SU-DHL-6 (cell line): Measurements from ENCODE around the gene MYRFL.

Experiments used
- H2AFZ ChIP-seq: fragments of 200-600 bp; sonication (generic); 2 replicates; pipeline ENCODE4 v1.6.1; 2014; ENCODE audit warnings: low read depth, mild to moderate bottlenecking, moderate library complexity, mixed read lengths, antibody characterized with exemption, low read length; ENCODE audit not compliant: severe bottlenecking
- H3F3A ChIP-seq: fragments of 200-600 bp; shearing (Covaris generic); 2 replicates; pipeline ENCODE4 v1.6.0; 2016; ENCODE audit warnings: antibody characterized with exemption, mild to moderate bottlenecking; ENCODE audit not compliant: insufficient read depth
- H3K27ac ChIP-seq: fragments of 200-600 bp; sonication (generic); 2 replicates; pipeline ENCODE4 v1.5.1; 2016; ENCODE audit warnings: low read depth, mild to moderate bottlenecking, low read length, moderate library complexity, mixed read lengths
- H3K27me3 ChIP-seq: fragments of 200-600 bp; sonication (generic), shearing (Covaris generic); 2 replicates; pipeline ENCODE4 v1.6.0; 2014; ENCODE audit warnings: mild to moderate bottlenecking, low read length
- H3K36me3 ChIP-seq: fragments of 200-600 bp; sonication (generic); 2 replicates; pipeline ENCODE4 v1.6.1; 2014; ENCODE audit warnings: mild to moderate bottlenecking, low read length, mixed read lengths
- H3K4me2 ChIP-seq: fragments of 300-600, 200-600 bp; shearing (Covaris generic), sonication (generic); 2 replicates; pipeline ENCODE4 v1.6.0; 2014; ENCODE audit warnings: low read length, low read depth, mild to moderate bottlenecking; ENCODE audit not compliant: poor library complexity, severe bottlenecking
- H3K4me3 ChIP-seq: fragments of 200-600 bp; sonication (generic); 2 replicates; pipeline ENCODE4 v1.5.1; 2014; ENCODE audit warnings: antibody characterized with exemption, low read length, mild to moderate bottlenecking, mixed read lengths; ENCODE audit not compliant: insufficient read depth, poor library complexity, severe bottlenecking
- H3K79me2 ChIP-seq: fragments of 200-600 bp; sonication (generic); 2 replicates; pipeline ENCODE4 v1.6.1; 2014; ENCODE audit warnings: mild to moderate bottlenecking, low read length, moderate library complexity; ENCODE audit not compliant: insufficient read depth
- H3K9ac ChIP-seq: fragments of 200-600 bp; sonication (generic); 2 replicates; pipeline ENCODE4 v1.7.0; 2014; ENCODE audit warnings: mild to moderate bottlenecking, low read length
- H3K9me2 ChIP-seq: fragments of 200-600 bp; sonication (generic); replicated peaks from 2 replicates; pipeline ENCODE4 v1.6.1; 2014; ENCODE audit warnings: low read length; ENCODE audit not compliant: insufficient read depth
- H3K9me3 ChIP-seq: fragments of 200-600 bp; sonication (generic); 2 replicates; pipeline ENCODE4 v1.6.1; 2014; ENCODE audit warnings: low read length, mixed read lengths; ENCODE audit not compliant: insufficient read depth
- H4K20me1 ChIP-seq: fragments of 200-600 bp; sonication (generic); 2 replicates; pipeline ENCODE4 v1.6.1; 2014; ENCODE audit warnings: low read depth, mild to moderate bottlenecking, antibody characterized with exemption, low read length, moderate library complexity, mixed read lengths
- EZH2phosphoT487 ChIP-seq: fragments of 200-600 bp; sonication (generic), shearing (Covaris generic); conservative IDR thresholded peaks from 2 replicates; pipeline ENCODE4 v1.6.1; 2018; ENCODE audit warnings: mild to moderate bottlenecking, antibody characterized with exemption, low read length, moderate library complexity, mixed read lengths
- TF ChIP-seq, protein P1 (sequence below): fragments of 200-600 bp; sonication (generic); IDR thresholded peaks from one replicate; pipeline ENCODE4 v1.5.1; 2017; ENCODE audit warnings: antibody characterized with exemption, mild to moderate bottlenecking, low read length, moderate library complexity; ENCODE audit not compliant: insufficient read depth, poor library complexity, severe bottlenecking

Gene MYRFL

DNA sequence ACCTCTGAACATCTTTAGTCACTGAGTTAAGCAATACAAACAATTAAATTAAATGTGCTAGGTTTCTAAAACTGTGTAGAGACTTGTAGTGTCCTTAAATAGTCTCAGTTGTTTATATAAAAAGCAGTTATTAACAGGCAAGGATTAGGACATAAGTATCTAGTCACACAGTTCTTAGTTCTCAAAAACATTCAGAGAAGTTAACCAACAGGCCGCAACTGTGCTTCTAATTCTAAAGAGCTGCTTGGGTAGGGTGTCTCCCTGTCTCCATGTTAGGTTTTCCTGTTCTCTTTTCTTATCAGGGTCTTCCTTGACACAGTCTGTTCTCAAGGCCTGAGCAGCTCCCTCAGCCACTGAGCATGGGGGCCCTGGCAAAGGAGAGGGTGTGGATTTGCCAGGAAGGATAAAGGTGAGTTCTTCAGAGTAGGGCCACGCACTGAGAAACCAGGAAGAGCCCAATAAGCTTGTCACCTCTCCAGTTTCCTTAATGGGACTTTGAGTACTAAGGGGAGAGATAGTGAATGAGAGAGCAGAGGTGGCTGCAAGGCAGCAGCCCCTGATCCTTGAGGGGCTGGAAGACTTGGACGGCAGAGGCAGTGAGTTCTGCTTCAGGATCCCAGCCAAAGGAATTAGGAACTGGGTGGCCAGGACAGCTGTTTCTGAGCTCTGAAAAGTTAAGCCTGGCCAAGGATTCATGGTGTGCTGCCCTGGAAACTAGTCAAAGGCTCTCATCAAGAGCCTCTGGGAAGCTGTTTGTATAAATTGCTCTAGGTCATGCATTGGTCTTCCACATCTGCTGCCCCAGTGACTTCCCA is 177.3 kb downstream of the MYRFL start:
- no peaks in the 10 kb centered on the region for H4K20me1 ChIP-seq
- no peaks in the 10 kb centered on the region for H3K27me3 ChIP-seq
- TF ChIP-seq EZH2phosphoT487 = no peak
- TF ChIP-seq, protein P1, sequence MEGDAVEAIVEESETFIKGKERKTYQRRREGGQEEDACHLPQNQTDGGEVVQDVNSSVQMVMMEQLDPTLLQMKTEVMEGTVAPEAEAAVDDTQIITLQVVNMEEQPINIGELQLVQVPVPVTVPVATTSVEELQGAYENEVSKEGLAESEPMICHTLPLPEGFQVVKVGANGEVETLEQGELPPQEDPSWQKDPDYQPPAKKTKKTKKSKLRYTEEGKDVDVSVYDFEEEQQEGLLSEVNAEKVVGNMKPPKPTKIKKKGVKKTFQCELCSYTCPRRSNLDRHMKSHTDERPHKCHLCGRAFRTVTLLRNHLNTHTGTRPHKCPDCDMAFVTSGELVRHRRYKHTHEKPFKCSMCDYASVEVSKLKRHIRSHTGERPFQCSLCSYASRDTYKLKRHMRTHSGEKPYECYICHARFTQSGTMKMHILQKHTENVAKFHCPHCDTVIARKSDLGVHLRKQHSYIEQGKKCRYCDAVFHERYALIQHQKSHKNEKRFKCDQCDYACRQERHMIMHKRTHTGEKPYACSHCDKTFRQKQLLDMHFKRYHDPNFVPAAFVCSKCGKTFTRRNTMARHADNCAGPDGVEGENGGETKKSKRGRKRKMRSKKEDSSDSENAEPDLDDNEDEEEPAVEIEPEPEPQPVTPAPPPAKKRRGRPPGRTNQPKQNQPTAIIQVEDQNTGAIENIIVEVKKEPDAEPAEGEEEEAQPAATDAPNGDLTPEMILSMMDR = no peak
- H3K79me2 ChIP-seq = no peaks in the 10 kb centered on the region
- H3K9ac ChIP-seq = no peak overlapping the region
- no peaks in the 10 kb centered on the region for H3K36me3 ChIP-seq
- H3F3A ChIP-seq = peaks cover 4% of the 10 kb centered on the region; the same call in 1 of the 2 replicates
- no peak overlapping the region for H3K4me2 ChIP-seq
- no peak overlapping the region for H2AFZ ChIP-seq
- no peak overlapping the region for H3K4me3 ChIP-seq
- H3K9me2 ChIP-seq = no peaks in the 10 kb centered on the region
- H3K27ac ChIP-seq = no peak overlapping the region
- no peaks in the 10 kb centered on the region for H3K9me3 ChIP-seq

DNA sequence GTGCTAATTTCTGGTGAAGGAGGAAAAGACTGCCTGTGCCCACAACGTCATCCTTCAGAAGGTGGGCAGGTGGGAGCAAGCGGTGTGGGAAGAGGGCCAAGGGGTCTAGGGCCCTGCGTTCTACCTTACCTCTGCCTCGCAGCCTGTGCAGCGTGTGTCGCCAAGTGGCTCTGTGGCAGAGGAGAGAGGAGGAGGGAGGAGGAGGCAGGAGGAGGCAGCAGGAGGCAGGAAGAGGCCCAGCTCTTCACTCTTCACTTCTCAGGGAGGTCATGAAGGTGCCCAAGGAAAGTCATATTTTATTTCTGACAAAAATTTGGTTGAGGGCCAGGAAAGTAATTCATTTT is 177.9 kb downstream of the MYRFL start:
- Histone ChIP-seq H3K9ac (no peak overlapping the region), H4K20me1 (no peaks in the 10 kb centered on the region), H3K27ac (no peak overlapping the region), H3K4me3 (no peak overlapping the region), H2AFZ (no peak overlapping the region), H3K36me3 (no peaks in the 10 kb centered on the region), H3K79me2 (no peaks in the 10 kb centered on the region), H3K4me2 (no peak overlapping the region), H3K27me3 (no peaks in the 10 kb centered on the region), H3K9me3 (no peaks in the 10 kb centered on the region), H3K9me2 (no peaks in the 10 kb centered on the region), H3F3A (peaks cover 4% of the 10 kb centered on the region; the same call in 1 of the 2 replicates)
- no peak for TF ChIP-seq EZH2phosphoT487
- TF ChIP-seq, protein P1 = no peak

DNA sequence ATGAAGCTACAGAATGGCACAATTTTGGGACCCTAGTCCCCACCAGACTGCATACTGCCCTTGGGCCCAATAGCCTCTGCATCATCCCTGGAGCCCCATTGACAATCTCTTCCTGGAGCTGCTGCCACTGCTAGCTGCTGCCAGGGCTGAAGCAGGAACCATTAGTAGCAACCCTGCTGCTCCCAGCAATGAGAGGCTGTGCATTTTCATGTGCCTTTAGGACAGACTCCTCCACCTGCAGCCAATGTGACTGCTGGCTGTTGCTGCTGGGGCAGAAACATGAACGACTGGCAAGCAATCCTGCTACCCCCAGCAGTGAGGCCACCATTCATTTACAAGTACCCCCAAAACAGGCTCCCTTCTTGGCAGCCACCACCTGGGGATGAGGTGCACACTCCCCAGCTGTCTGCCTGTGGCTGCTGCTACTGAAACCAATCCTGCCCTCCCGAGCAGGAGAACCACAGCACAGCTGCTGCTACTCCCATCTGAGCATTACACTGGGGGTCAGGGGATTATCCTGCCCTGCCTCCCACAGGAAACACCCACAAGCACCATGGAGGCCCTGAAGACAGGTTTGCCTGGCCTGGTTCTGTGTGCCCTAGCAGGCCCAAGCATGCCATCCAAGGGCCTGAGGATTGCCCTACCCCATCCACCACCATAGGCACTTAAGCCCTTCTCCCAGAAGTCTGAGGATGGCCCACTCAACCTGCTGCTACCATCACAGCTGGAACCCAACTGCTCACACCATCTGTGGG is 181.0 kb downstream of the MYRFL start:
- no peaks in the 10 kb centered on the region for H3F3A ChIP-seq
- no peaks in the 10 kb centered on the region; the same call in 1 of the 2 replicates for H3K9me3 ChIP-seq
- TF ChIP-seq, protein P1 = no peak
- TF ChIP-seq EZH2phosphoT487 = no peak
- no peak overlapping the region for H3K27ac ChIP-seq
- H3K79me2 ChIP-seq = no peaks in the 10 kb centered on the region
- no peak overlapping the region for H3K9ac ChIP-seq
- no peak overlapping the region for H3K4me2 ChIP-seq
- H3K27me3 ChIP-seq = no peaks in the 10 kb centered on the region
- no peak overlapping the region for H3K4me3 ChIP-seq
- no peak overlapping the region for H2AFZ ChIP-seq
- no peaks in the 10 kb centered on the region for H4K20me1 ChIP-seq
- no peaks in the 10 kb centered on the region for H3K9me2 ChIP-seq
- no peaks in the 10 kb centered on the region for H3K36me3 ChIP-seq
